AG04449 (cell line): ENCODE data around the gene RNASET2.

ENCODE experiments used
- CTCF ChIA-PET: fragments of 350-600 bp; formaldehyde crosslinking; extraction: SDS; loops from one replicate; lab custom pipeline; 2021; ENCODE audit warnings: antibody characterized with exemption; lab: Yijun Ruan, JAX
- POLR2A ChIA-PET: fragments of 400-600, 350-600 bp; formaldehyde crosslinking; extraction: SDS; loops from one replicate; lab custom pipeline; 2020; ENCODE audit warnings: antibody characterized with exemption, inconsistent platforms; lab: Yijun Ruan, JAX
- DNase-seq: peaks from one replicate; pipeline ENCODE4 v3.0.0-alpha.2; 2010; ENCODE audit warnings: low read depth, low spot score
- H3K4me3 ChIP-seq: 2 replicates; pipeline ENCODE4 v1.5.1; 2011; ENCODE audit warnings: low read depth, mild to moderate bottlenecking, control low read depth, low read length
- CTCF ChIP-seq: IDR thresholded peaks from one replicate; pipeline ENCODE4 v1.5.1; 2011; ENCODE audit warnings: mild to moderate bottlenecking, moderate library complexity, low read length, control low read depth, inconsistent platforms; ENCODE audit not compliant: insufficient read depth; ENCODE audit errors: missing control alignments

Gene RNASET2

GRCh38 chr6:166944666-166945256, 11.6 kb downstream of the RNASET2 start:
- no peak for DNase-seq
- CTCF ChIA-PET, result interaction anchor here (1.6 kb wide), 1 partner anchor 45 kb away, joined by 6 read pairs; no protein-coding TSS in a partner anchor
- no peak for TF ChIP-seq CTCF
- H3K4me3 ChIP-seq, result no peak overlapping the region
- POLR2A ChIA-PET, result no interaction called here

GRCh38 chr6:166942393-166943168, 13.8 kb downstream of the RNASET2 start:
- no peak for TF ChIP-seq CTCF
- POLR2A ChIA-PET, result no interaction called here
- DNase-seq, result no peak
- CTCF ChIA-PET, result interaction anchor here (1.0 to 3.1 kb wide), 2 partner anchors 9 to 47 kb away, joined by 3 to 10 read pairs; no protein-coding TSS in a partner anchor
- no peak overlapping the region for H3K4me3 ChIP-seq

GRCh38 chr6:166940643-166941068, 15.7 kb downstream of the RNASET2 start:
- no peak overlapping the region for H3K4me3 ChIP-seq
- no peak for DNase-seq
- POLR2A ChIA-PET, result no interaction called here
- TF ChIP-seq CTCF, result no peak
- CTCF ChIA-PET, result interaction anchor here (1.2 to 3.1 kb wide), 2 partner anchors 15 to 48 kb away, joined by 3 to 10 read pairs; partner anchors contain the start of gene RNASET2

- no peak for TF ChIP-seq CTCF
- H3K4me3 ChIP-seq, result no peak overlapping the region
- ChIA-PET CTCF (interaction anchor here (3.1 kb wide), 1 partner anchor 49 kb away, joined by 10 read pairs; no protein-coding TSS in a partner anchor), POLR2A (no interaction called here)
- DNase-seq, result no peak
Observed at GRCh38 chr6:166939894-166940293, 16.5 kb downstream of the RNASET2 start.

- no peak overlapping the region for H3K4me3 ChIP-seq
- DNase-seq, result no peak
- ChIA-PET CTCF (no interaction called here), POLR2A (no interaction called here)
- no peak for TF ChIP-seq CTCF
Observed at GRCh38 chr6:166939345-166939744, 17.0 kb downstream of the RNASET2 start.

GRCh38 chr6:166938704-166939103, 17.6 kb downstream of the RNASET2 start:
- DNase-seq, result no peak
- ChIA-PET CTCF (no interaction called here), POLR2A (no interaction called here)
- TF ChIP-seq CTCF, result no peak
- H3K4me3 ChIP-seq, result no peak overlapping the region
